Natural killer cell (primary cell): ENCODE measurements around the gene MYO15B. TPM values are rescaled to one million over a fixed set of nuclear protein-coding genes. Genes with fewer than 3 reads are reported as not detected.

Experiments
- ATAC-seq, 3 donors: fragments of 150-1000 bp in 2 of 3; fragments of 200-7000 bp in 1 of 3; cut with Tn5 transposase; 1 replicate in 1 of 3; 2 replicates in 2 of 3; pipeline ENCODE4 v1.10.0; 2021; ENCODE audit warnings: mild to moderate bottlenecking in 2 of 3, moderate library complexity in 2 of 3
- DNase-seq, 2 donors: peaks; one replicate each; pipeline versions ENCODE4 v3.0.0 to v3.0.0-alpha.2; 2013 to 2021; ENCODE audit warnings: mixed read lengths in 1 of 2
- H3K27ac ChIP-seq: one replicate; pipeline ENCODE4 v1.5.1; 2013; ENCODE audit warnings: mild to moderate bottlenecking, low read length
- H3K27me3 ChIP-seq: one replicate; pipeline ENCODE4 v1.6.1; 2013; ENCODE audit warnings: low read length; ENCODE audit not compliant: control insufficient read depth, insufficient read depth
- H3K36me3 ChIP-seq: one replicate; pipeline ENCODE4 v1.6.1; 2013; ENCODE audit warnings: low read length; ENCODE audit not compliant: control insufficient read depth, insufficient read depth
- H3K4me1 ChIP-seq: one replicate; pipeline ENCODE4 v1.6.1; 2013; ENCODE audit warnings: low read length; ENCODE audit not compliant: control insufficient read depth, insufficient read depth
- H3K4me3 ChIP-seq: one replicate; pipeline ENCODE4 v1.5.1; 2013; ENCODE audit warnings: low read length
- H3K9me3 ChIP-seq: one replicate; pipeline ENCODE4 v1.6.1; 2013; ENCODE audit warnings: low read length; ENCODE audit not compliant: control insufficient read depth, insufficient read depth
- H3K27ac Mint-ChIP-seq, 2 donors: one replicate each; pipeline ENCODE4 v1.8.0; 2022; ENCODE audit warnings: mild to moderate bottlenecking in 2 of 2, mixed read lengths in 2 of 2, moderate library complexity in 1 of 2
- H3K27me3 Mint-ChIP-seq, 2 donors: one replicate each; pipeline ENCODE4 v1.8.0; 2022; ENCODE audit warnings: low read depth in 2 of 2, mixed read lengths in 2 of 2
- H3K36me3 Mint-ChIP-seq: one replicate; pipeline ENCODE4 v1.8.0; 2022; ENCODE audit warnings: mixed read lengths
- H3K4me1 Mint-ChIP-seq, 2 donors: one replicate each; pipeline ENCODE4 v1.8.0; 2022; ENCODE audit warnings: mixed read lengths in 2 of 2
- H3K4me3 Mint-ChIP-seq: one replicate; pipeline ENCODE4 v1.8.0; 2022; ENCODE audit warnings: mild to moderate bottlenecking, moderate library complexity, mixed read lengths
- H3K9me3 Mint-ChIP-seq, 2 donors: one replicate each; pipeline ENCODE4 v1.8.0; 2022; ENCODE audit warnings: mixed read lengths in 2 of 2
- CTCF ChIP-seq: fragments of 200-600 bp; IDR thresholded peaks from one replicate; pipeline ENCODE4 v1.8.0; 2022; ENCODE audit warnings: antibody characterized with exemption
- WGBS: methylation state at CpG from one replicate; pipeline ENCODE4 v1.1.7; 2013; ENCODE audit warnings: missing lambda C conversion rate; ENCODE audit not compliant: insufficient coverage; 5-methylcytosine and 5-hydroxymethylcytosine counted together
- intact Hi-C: fragments of 100-400 bp; cut with micrococcal nuclease; formaldehyde crosslinking; loops from one replicate; pipeline ENCODE4 v1.14.2; 2022
- total RNA-seq, 4 donors: library from RNA; stranded (reverse); fragments of 120-200 nt in 1 of 4; gene quantifications; one replicate each; pipeline versions ENCODE4 v1.2.3 to v1.2.4, GENCODE V29; 2013 to 2022

MYO15B gene
- total RNA-seq, 3 donors from 2014 or later (not counting 1 experiment from before 2014, with no cell fraction given): 336 to 372 (median 339) TPM

GRCh38 chr17:75640556-75641119, 53.0 kb downstream of the MYO15B start:
- no peak overlapping the region for H3K4me3 Mint-ChIP-seq
- ATAC-seq (no peak), DNase-seq (no peak)
- no peaks in the 10 kb centered on the region for H3K36me3 ChIP-seq
- WGBS: 96% methylated on average over 12 of the region's 13 CpGs
- no peak overlapping the region for H3K27ac ChIP-seq
- no peaks in the 10 kb centered on the region for H3K9me3 ChIP-seq
- no peaks in the 10 kb centered on the region for H3K27me3 ChIP-seq
- no peak for TF ChIP-seq CTCF
- H3K4me1 ChIP-seq: no peaks in the 10 kb centered on the region
- no peaks in the 10 kb centered on the region for H3K36me3 Mint-ChIP-seq
- H3K4me3 ChIP-seq: no peak overlapping the region
- no peaks in the 10 kb centered on the region for H3K27me3 Mint-ChIP-seq
- H3K9me3 Mint-ChIP-seq: no peaks in the 10 kb centered on the region
- intact Hi-C loops: no loop called here
- H3K27ac Mint-ChIP-seq: no peak overlapping the region
- peaks cover under 1 to 2% of the 10 kb centered on the region in 2 donors for H3K4me1 Mint-ChIP-seq

- H3K27me3 Mint-ChIP-seq: no peaks in the 10 kb centered on the region
- DNase-seq (no peak), ATAC-seq (no peak)
- Histone ChIP-seq H3K4me1 (peaks cover 7% of the 10 kb centered on the region), H3K27ac (no peak overlapping the region), H3K27me3 (no peaks in the 10 kb centered on the region), H3K36me3 (no peaks in the 10 kb centered on the region), H3K4me3 (no peak overlapping the region), H3K9me3 (no peaks in the 10 kb centered on the region)
- no peak overlapping the region for H3K4me3 Mint-ChIP-seq
- peaks cover 8 to 9% of the 10 kb centered on the region in 2 donors for H3K4me1 Mint-ChIP-seq
- no peak overlapping the region for H3K27ac Mint-ChIP-seq
- no peaks in the 10 kb centered on the region for H3K36me3 Mint-ChIP-seq
- WGBS: 96% methylated on average over 9 of the region's 9 CpGs
- H3K9me3 Mint-ChIP-seq: no peaks in the 10 kb centered on the region
- TF ChIP-seq CTCF: no peak
- intact Hi-C loops: no loop called here
Observed at GRCh38 chr17:75641343-75641742, 53.7 kb downstream of the MYO15B start.

- no peak for TF ChIP-seq CTCF
- Histone ChIP-seq H3K9me3 (no peaks in the 10 kb centered on the region), H3K4me3 (no peak overlapping the region), H3K4me1 (peaks cover 11% of the 10 kb centered on the region), H3K27ac (no peak overlapping the region), H3K36me3 (no peaks in the 10 kb centered on the region), H3K27me3 (no peaks in the 10 kb centered on the region)
- ATAC-seq (no peak), DNase-seq (no peak)
- Mint-ChIP-seq H3K36me3 (no peaks in the 10 kb centered on the region), H3K27me3 (no peaks in the 10 kb centered on the region), H3K4me1 (peaks cover 14 to 15% of the 10 kb centered on the region in 2 donors), H3K4me3 (no peak overlapping the region), H3K9me3 (no peaks in the 10 kb centered on the region), H3K27ac (no peak overlapping the region)
- intact Hi-C loops: no loop called here
- 82% methylated on average over 6 of the region's 7 CpGs for WGBS
Observed at GRCh38 chr17:75642182-75642783, 54.7 kb downstream of the MYO15B start.
